HG03575 (cell line): ENCODE data around the gene EDNRA.

Experiments used
- ATAC-seq: cut with Tn5 transposase; IDR thresholded peaks from one replicate; pipeline ENCODE4 v1.9.1; 2021; ENCODE audit not compliant: unreplicated experiment, insufficient number of reproducible peaks, low FRiP score; ENCODE audit errors: extremely low read depth

Gene EDNRA

DNA sequence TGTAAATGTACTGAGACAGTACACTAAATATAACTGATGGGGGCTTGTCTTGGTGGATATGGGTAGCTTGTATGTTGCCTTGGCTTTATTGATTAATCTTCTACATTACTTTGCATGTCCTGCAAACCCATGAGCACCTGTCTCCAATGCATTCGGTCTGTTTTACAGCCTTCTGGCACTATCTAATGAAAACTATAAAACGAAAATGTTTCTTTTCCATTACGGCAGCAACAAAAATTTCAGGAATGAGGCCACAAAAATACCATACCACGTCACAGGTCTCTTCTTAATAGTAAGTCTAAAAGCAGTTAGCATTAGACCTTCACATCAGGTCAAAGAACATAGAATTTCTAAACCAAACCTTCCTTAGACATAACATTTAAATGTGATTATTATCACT lies 49.8 kb downstream of the EDNRA start:
- ATAC-seq: no peak

DNA sequence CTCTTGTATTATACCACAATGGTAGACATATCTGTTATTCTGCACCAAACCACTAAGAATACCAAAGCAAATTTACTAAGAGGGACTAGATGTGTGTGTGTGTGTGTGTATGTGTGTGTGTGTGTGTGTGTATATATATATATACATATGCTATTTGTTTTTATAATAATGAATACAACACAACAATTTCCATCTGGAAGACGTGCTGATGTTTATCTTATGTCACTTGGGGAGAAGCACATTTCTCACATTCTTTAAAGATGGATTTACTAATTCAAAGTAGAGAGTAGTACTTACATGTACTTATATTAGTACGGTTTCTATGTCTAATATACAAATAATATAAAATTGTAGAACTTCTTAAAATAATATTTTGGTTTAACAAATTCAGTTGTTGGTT lies 52.0 kb downstream of the EDNRA start:
- no peak for ATAC-seq

DNA sequence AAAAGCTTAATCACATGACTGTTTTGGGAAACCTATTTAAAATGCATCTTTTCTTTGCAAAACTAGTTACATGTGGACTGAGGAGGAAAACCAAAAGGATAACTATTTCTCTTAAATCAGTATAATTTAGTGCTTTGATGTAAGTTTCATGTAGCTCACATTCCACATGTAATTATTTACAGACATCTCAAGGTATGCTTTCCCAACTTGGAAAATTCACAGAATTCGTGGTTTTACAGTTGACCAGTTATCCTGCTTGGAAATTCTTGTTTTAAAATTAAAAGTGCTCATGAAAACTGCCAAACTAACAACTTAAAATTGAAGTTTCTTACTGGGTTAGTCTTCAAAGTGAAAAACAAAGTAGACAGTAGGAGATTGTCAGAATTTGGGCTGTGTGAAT lies 52.4 kb downstream of the EDNRA start:
- no peak for ATAC-seq

DNA sequence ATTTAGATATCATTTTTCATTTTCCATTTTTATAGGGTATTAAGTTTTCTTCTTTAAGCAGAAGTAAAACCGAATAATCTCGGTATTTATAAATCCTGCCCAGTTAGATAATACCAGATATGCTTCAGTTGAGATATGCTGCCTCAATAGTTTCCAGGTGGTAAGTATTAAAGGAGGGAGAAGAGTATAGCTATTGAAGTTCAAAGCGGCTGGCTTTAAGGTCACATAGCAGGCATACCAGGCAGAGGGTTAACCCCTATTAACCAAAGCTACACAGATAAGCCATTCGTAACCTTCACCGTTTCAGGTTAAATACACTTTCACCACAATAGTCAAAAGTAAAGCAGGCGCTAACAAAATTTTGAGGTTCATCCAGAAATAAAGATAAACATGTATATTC lies 54.2 kb downstream of the EDNRA start:
- no peak for ATAC-seq

DNA sequence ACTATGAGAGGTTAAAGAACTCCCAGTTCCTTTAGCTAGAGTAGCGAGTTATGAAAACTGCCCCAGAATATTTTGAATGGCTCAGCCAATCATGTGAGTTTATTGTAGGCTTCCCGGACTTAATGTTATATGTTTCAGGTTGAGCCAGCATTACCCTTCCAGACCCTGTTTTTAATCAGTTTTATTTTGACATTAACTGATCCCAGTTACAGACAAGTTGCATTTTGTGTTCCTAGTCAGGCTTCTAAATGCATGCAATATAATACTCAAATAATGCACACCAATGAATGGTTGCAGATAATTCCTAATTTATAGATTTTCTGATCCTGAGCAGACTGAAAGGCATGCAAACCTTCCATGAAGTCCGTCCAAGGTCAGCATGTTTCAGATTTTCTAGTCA lies 57.8 kb downstream of the EDNRA start:
- no peak for ATAC-seq

DNA sequence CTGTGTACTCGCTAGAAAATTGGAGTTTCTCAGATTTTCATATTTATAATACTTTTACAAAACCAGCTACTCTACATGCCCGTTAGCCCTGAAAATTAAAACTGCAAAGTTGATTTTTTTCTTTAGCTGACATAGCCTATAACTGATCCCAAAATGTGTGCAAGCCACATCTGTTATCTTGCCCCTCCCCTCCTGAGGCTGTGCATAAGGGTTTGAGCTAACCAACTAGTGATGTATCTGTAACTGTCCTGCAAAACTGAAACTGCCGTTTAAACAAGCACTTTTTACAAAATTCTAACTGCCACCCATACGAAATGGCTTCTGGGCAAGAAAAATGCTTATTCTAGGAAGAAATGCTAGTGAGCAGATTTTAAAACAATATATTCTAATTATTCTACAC lies 59.1 kb downstream of the EDNRA start:
- no peak for ATAC-seq

DNA sequence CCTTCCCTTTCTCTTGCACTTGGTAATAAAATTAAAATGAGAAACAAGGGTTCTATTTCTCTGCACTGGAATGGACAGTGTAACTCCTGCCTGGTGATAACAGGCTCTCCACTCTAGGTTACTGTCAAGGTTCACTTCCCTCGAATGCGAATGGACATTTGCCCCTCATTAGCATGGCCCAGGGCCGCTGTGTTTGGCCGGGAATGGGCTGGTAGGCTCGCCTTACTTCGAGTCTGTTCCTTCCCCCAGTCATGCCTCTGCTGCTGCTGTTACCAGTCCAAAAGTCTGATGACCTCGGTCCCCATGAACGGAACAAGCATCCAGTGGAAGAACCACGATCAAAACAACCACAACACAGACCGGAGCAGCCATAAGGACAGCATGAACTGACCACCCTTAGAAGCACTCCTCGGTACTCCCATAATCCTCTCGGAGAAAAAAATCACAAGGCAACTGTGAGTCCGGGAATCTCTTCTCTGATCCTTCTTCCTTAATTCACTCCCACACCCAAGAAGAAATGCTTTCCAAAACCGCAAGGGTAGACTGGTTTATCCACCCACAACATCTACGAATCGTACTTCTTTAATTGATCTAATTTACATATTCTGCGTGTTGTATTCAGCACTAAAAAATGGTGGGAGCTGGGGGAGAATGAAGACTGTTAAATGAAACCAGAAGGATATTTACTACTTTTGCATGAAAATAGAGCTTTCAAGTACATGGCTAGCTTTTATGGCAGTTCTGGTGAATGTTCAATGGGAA lies 61.5 kb downstream of the EDNRA start:
- no peak for ATAC-seq

DNA sequence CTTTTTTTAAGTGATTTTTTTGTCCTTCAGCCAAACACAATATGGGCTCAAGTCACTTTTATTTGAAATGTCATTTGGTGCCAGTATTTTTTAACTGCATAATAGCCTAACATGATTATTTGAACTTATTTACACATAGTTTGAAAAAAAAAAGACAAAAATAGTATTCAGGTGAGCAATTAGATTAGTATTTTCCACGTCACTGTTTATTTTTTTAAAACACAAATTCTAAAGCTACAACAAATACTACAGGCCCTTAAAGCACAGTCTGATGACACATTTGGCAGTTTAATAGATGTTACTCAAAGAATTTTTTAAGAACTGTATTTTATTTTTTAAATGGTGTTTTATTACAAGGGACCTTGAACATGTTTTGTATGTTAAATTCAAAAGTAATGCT lies 62.1 kb downstream of the EDNRA start:
- no peak for ATAC-seq

DNA sequence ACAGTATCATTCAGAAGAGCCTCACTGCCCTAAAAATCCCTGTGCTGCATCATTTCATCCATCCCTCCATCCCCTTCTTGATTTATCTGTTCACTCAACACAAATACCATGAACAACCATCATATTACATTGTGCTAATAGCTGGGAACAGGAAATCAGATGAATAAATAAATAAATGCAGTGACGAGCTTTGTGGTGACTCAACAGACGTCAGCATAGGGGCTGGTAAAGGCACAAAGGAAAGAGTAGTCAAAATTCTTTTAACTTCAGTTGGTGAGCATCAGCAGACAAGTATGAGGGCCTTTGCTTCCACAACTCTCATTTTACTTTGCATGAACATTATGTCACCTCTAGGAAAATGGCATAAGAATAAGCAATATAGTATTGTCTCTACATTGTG lies 65.5 kb downstream of the EDNRA start:
- ATAC-seq: no peak

DNA sequence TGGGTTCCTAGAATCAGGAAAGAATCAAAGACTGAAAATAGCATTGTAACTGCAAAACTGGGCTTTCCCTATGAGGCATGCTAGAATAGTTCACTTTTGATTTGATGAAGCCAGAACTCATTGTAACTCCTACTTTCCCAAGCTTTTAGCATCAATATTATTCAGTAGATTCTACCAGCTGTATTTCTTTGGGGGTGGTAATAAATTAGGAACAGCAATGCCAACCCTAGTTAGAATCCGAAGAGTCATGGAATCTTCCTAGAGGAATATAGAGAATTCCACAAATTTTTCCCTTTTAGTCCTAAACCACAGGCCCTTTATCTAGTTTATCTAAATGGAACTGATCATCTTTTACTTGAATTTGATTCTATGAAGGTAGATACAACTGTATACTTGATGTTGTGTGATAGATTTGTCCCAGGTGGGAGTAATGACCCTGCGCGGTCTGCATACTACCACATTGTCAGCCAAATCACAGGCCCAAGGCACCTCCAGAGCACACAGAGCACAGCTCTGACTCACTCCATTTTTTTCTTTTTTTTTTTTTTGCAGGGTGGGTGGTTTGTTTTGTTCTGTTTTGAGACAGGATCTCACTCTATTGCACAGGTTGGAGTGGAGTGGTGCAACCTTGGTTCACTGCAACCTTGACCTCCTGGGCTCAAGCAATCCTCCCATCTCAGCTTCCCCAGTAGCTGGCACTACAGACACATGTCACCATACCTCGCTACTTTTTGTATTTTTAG lies 66.6 kb downstream of the EDNRA start:
- peak; percentile 37 for ATAC-seq

DNA sequence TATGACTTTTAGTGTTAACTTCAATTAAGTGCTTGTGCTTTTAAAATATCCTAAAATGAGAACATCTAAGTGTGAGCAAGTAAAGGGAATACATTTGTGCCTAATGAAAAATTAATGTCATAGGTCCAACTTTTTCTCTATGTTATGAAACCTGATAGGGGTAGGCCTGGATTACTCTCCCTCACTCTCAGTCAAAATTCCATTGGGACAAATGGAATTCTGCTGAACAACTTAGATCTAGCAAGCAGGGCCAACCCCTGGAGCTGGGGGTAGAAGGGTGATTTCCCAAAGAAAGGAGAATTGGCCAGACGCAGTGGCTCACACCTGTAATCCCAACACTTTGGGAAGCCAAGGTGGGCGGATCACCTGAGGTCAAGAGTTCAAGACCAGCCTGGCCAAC lies 67.4 kb downstream of the EDNRA start:
- no peak for ATAC-seq

DNA sequence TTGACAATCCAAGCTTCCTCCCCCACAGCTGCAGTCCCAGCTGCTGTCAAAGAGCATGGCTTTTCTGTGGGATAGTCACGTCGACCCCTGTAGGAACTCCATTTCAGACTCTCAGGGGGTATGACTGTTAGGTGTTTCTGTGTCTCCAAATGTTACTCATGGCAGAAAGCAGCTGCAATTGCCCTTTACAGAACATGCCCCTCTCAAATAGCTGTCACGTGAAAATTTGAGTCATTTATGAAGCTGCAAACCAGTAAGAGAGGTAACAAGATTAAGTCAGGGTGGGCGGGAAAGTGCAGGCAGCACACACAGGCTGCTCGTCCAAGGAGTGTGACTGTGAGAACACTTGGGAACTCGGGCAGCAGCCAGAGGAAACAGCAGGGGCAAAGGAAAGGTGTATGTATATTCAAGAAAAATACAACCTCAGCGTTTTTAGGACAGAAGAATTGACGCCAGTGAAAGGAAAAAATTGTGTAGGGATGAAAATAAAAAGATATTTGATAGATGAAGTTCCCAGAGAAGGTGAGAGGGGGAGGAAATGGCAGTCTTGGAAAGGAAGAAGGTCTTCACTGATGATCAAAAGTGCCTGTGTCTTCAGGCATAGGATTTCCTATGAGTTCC lies 69.8 kb downstream of the EDNRA start:
- peak; percentile 65 for ATAC-seq

DNA sequence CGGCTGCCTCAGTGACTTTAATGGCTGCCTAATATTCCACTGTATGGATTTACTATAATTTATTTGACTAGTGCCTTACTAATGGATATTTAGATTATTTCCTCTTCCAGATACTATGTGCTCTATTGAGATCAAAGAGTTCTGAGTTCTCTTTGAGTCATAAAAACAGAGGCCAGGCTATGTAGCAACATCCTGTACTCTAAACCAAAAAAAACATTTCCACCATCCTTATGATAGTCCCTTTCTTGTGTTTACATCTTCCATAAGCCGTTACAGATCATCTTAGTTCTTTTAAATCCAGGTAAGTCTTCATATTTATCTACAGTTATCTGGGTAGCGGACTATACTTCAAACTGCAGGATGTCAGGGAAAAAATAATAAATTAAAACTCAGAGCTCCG lies 79.7 kb downstream of the EDNRA start:
- ATAC-seq: no peak

DNA sequence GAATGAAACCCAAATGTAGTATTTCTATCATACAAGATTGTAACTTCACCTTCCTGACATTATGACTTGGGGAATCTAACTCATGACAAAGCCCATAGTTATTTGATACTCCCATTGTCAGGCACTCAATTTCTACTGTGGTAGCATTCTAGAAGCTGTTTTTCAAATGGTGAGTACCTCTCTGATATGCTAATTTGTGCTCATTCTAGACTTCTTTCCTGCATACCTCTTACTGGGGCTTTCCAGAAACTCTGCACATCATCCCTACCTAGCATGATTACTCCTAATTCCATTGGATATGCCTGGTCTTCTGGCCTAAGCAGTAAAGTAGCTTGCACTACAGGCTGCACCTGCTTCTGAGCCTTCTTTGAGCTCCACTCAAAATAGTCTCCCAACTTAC lies 85.9 kb downstream of the EDNRA start:
- no peak for ATAC-seq

DNA sequence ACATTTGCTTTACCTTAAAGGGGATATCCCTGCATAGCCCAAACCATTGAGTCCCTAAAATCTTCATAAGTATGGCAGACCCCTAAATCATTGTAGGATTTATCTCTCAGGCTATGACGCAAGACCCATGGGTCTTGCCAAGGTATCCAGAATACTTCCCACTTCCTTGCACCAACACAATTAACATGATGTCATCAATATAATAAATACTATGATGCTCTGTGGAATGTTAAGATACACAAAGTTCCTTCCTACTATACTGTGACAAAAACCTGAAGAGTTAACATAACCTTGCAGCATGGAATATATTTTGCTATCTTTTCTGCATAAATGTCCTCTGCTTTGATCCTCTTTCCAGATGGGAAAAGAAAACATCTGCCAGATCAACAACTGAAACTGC lies 86.4 kb downstream of the EDNRA start:
- ATAC-seq: no peak

DNA sequence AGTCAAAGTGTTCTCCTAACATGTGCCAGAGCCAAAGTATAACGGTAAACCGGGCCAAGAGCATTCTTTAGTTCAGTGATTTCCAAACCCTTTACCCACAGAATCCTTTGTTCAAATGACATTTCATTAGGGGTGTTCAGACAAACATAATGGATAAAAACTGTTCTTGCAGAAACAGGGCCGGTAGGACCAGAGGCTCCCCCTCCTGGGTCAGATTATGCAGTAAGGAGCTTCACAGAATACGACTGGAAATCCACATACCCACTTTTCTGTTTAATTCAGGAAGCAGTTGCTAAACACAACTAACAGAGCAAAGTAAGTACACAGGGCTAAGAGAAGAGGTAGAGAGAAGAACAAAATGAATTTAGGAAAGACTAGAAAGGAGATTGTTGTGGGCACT lies 89.7 kb downstream of the EDNRA start:
- ATAC-seq: no peak

DNA sequence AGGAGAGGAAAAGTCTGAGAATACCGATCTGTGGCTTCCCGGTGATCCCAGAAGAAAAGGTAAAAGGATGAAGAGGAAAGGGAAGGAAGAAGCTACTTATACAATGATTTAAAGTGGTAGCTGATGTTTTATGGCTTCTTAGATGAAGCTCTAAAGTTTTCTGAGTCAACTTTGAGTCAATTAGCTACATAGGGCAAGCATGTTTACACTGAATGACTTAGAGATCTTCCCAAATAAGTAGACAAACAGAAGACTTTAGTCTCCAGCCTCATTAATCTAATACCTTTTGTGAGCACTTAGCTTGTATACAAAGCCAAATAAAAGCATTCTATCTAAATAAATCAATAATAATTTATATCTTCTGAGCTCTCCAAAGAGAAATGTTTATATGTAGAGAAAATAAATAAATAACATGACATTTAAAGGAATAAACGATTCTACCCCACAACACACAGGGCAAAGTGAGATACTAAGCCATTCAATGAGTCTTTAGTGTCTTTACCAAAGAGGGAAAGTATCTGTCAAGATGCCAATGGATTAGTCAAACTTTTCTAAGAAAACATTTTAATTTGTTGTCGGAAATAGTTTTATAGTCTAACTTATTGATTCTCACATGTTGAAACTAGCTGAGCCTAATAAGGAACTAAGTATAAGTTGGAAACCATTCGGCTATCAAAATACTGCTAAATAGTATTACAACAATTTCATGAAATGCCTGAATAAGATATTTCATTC lies 90.3 kb downstream of the EDNRA start:
- no peak for ATAC-seq

DNA sequence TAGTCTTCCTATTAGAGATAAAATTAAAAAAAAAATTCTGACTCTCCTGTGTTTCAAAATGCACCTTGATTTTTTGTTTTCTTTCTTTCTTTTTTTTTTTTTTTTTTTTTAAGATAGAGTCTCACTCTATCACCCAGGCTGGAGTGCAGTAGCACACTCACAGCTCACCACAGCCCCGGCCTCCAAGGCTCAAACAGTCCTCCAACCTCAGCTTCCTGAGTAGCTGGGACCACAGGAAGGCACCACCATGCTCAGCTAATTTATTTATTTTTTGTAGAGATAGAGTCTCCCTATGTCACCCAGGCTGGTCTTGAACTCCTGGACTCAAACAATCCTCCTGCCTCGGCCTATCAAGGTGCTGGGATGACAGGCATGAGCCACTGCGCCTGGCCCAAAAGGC lies 95.2 kb downstream of the EDNRA start:
- no peak for ATAC-seq

DNA sequence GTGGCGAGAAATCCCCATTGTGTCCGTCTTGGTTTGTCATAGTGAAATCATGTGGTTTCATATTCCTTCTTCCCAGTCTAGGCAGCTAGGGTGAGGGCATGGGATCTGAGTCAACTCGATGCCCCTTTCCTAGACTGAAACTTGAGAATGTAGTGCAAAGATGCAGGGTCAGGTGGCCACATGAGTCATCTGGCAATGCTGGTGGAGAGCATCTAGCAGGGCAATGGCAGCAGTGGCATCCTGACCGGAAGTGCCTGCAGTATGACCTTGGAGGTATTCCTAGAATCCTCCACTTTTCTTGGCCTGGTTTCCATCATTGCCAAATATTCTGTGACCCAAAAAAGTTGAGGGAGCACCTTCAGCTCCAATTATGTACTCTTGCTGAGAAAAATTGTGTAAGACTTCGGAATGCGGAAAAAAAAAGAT lies 97.2 kb downstream of the EDNRA start:
- no peak for ATAC-seq

DNA sequence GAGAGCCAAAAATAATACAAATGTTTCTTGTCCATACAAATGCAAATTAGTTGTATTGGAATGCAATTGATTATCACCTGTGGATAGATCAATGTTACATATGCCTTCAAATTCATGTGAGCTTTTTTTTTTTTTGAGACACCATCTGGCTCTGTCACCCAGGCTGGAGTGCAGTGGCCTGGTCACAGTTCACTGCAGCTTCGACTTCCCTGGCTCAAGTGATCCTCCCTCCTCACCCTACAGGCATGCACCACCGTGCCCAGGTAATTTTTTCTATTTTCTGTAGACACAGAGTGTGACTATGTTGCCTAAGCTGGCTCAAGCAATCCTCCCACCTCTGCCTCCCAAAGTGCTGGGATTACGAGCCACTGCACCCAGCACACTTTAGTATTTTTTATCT lies 97.7 kb downstream of the EDNRA start:
- no peak for ATAC-seq
